HEK293 (cell line): ENCODE results near the gene SCN5A.

Experiments
- CTCF ChIA-PET: fragments of 350-600 bp; formaldehyde crosslinking; extraction: SDS; loops from one replicate; lab custom pipeline; 2021; ENCODE audit warnings: antibody characterized with exemption; lab: Yijun Ruan, JAX
- POLR2A ChIA-PET: fragments of 300-600 bp; formaldehyde crosslinking; extraction: SDS; loops from one replicate; lab custom pipeline; 2020; ENCODE audit warnings: antibody characterized with exemption, inconsistent platforms; lab: Yijun Ruan, JAX
- H3K27ac ChIP-seq: fragments of 200-500 bp; sonication (Bioruptor generic); 2 replicates; pipeline ENCODE4 v1.5.1; 2014; ENCODE audit warnings: low read depth, low read length, control low read depth, inconsistent platforms; ENCODE audit errors: extremely low read depth
- H3K36me3 ChIP-seq, 2 experiments: fragments of 200-500 bp in 1 of 2; sonication (Bioruptor generic) in 1 of 2; 1 replicate in 1 of 2; 2 replicates in 1 of 2; pipeline ENCODE4 v1.5.1; 2014 to 2017; ENCODE audit warnings: inconsistent platforms in 2 of 2, low read length in 2 of 2; ENCODE audit not compliant: control insufficient read depth in 2 of 2, insufficient read depth in 1 of 2
- H3K4me1 ChIP-seq: fragments of 200-500 bp; sonication (Bioruptor generic); 2 replicates; pipeline ENCODE4 v1.5.1; 2014; ENCODE audit warnings: mild to moderate bottlenecking, low read length, inconsistent platforms; ENCODE audit not compliant: control insufficient read depth, insufficient read depth
- H3K4me3 ChIP-seq: 2 replicates; pipeline ENCODE4 v1.5.1; 2011; ENCODE audit warnings: low read depth, mild to moderate bottlenecking, control low read depth, low read length, moderate library complexity
- H3K9me3 ChIP-seq: fragments of 200-500 bp; sonication (Bioruptor generic); 2 replicates; pipeline ENCODE4 v1.5.1; 2014; ENCODE audit warnings: low read depth, low read length, inconsistent platforms; ENCODE audit not compliant: control insufficient read depth, insufficient read depth
- KLF7 ChIP-seq: fragments of 450-650 bp; formaldehyde crosslinking; IDR thresholded peaks from 2 replicates; pipeline ENCODE4 v1.5.1; 2016; ENCODE audit warnings: missing biosample characterization, missing genetic modification characterization, borderline replicate concordance
- MYNN ChIP-seq: fragments of 450-650 bp; formaldehyde crosslinking; IDR thresholded peaks from 2 replicates; pipeline ENCODE4 v1.5.1; 2016; ENCODE audit warnings: missing biosample characterization, missing genetic modification characterization, borderline replicate concordance
- MZF1 ChIP-seq: fragments of 450-650 bp; formaldehyde crosslinking; IDR thresholded peaks from 2 replicates; pipeline ENCODE4 v1.5.1; 2017; ENCODE audit warnings: missing biosample characterization, missing genetic modification characterization, borderline replicate concordance
- PATZ1 ChIP-seq: fragments of 450-650 bp; formaldehyde crosslinking; IDR thresholded peaks from 2 replicates; pipeline ENCODE4 v1.5.1; 2016; ENCODE audit warnings: missing biosample characterization, missing genetic modification characterization
- PRDM1 ChIP-seq: fragments of 450-650 bp; formaldehyde crosslinking; IDR thresholded peaks from 2 replicates; pipeline ENCODE4; 2016; ENCODE audit warnings: missing biosample characterization, missing genetic modification characterization
- REPIN1 ChIP-seq: fragments of 450-650 bp; formaldehyde crosslinking; IDR thresholded peaks from 2 replicates; pipeline ENCODE4 v1.5.1; 2017; ENCODE audit warnings: missing biosample characterization, missing genetic modification characterization, low read depth
- SCRT1 ChIP-seq: fragments of 450-650 bp; formaldehyde crosslinking; IDR thresholded peaks from 2 replicates; pipeline ENCODE4 v1.5.1; 2016; ENCODE audit warnings: missing biosample characterization, missing genetic modification characterization, borderline replicate concordance
- SP3 ChIP-seq: fragments of 450-650 bp; formaldehyde crosslinking; IDR thresholded peaks from 2 replicates; pipeline ENCODE4 v1.5.1; 2016; ENCODE audit warnings: missing biosample characterization, missing genetic modification characterization
- ZBTB21 ChIP-seq: fragments of 450-650 bp; formaldehyde crosslinking; IDR thresholded peaks from 2 replicates; pipeline ENCODE4 v1.5.1; 2017; ENCODE audit warnings: missing biosample characterization, missing genetic modification characterization
- ZNF133 ChIP-seq: fragments of 450-650 bp; formaldehyde crosslinking; IDR thresholded peaks from 2 replicates; pipeline ENCODE4 v1.5.1; 2016; ENCODE audit warnings: missing biosample characterization, missing genetic modification characterization
- ZNF155 ChIP-seq: fragments of 450-650 bp; formaldehyde crosslinking; IDR thresholded peaks from 2 replicates; pipeline ENCODE4 v1.5.1; 2016; ENCODE audit warnings: missing biosample characterization, missing genetic modification characterization
- ZNF19 ChIP-seq: fragments of 450-650 bp; formaldehyde crosslinking; IDR thresholded peaks from 2 replicates; pipeline ENCODE4; 2016; ENCODE audit warnings: missing biosample characterization, missing genetic modification characterization, low read depth
- ZNF24 ChIP-seq: fragments of 450-650 bp; formaldehyde crosslinking; IDR thresholded peaks from 2 replicates; pipeline ENCODE4 v1.5.1; 2016; ENCODE audit warnings: missing biosample characterization, missing genetic modification characterization
- ZNF26 ChIP-seq: fragments of 450-650 bp; formaldehyde crosslinking; IDR thresholded peaks from 2 replicates; pipeline ENCODE4 v1.5.1; 2016; ENCODE audit warnings: missing biosample characterization, missing genetic modification characterization
- ZNF335 ChIP-seq: fragments of 450-650 bp; formaldehyde crosslinking; conservative IDR thresholded peaks from 2 replicates; pipeline ENCODE4 v1.5.1; 2016; ENCODE audit warnings: missing biosample characterization, missing genetic modification characterization
- ZNF350 ChIP-seq: fragments of 450-650 bp; formaldehyde crosslinking; IDR thresholded peaks from 2 replicates; pipeline ENCODE4 v1.5.0; 2017; ENCODE audit warnings: missing biosample characterization, mild to moderate bottlenecking, missing genetic modification characterization
- ZNF366 ChIP-seq: fragments of 450-650 bp; formaldehyde crosslinking; conservative IDR thresholded peaks from 2 replicates; pipeline ENCODE4 v1.5.1; 2016; ENCODE audit warnings: missing biosample characterization, missing genetic modification characterization
- ZNF416 ChIP-seq: fragments of 450-650 bp; formaldehyde crosslinking; IDR thresholded peaks from 2 replicates; pipeline ENCODE4 v1.5.1; 2016; ENCODE audit warnings: missing biosample characterization, missing genetic modification characterization
- ZNF423 ChIP-seq: fragments of 450-650 bp; formaldehyde crosslinking; IDR thresholded peaks from 2 replicates; pipeline ENCODE4 v1.5.1; 2016; ENCODE audit warnings: missing biosample characterization, missing genetic modification characterization
- ZNF48 ChIP-seq: fragments of 450-650 bp; formaldehyde crosslinking; IDR thresholded peaks from 2 replicates; pipeline ENCODE4 v1.5.1; 2016; ENCODE audit warnings: missing biosample characterization, missing genetic modification characterization
- ZNF514 ChIP-seq: fragments of 450-650 bp; formaldehyde crosslinking; IDR thresholded peaks from 2 replicates; pipeline ENCODE4 v1.5.1; 2016; ENCODE audit warnings: missing biosample characterization, missing genetic modification characterization
- ZNF843 ChIP-seq: fragments of 450-650 bp; formaldehyde crosslinking; IDR thresholded peaks from 2 replicates; pipeline ENCODE4 v1.5.1; 2016; ENCODE audit warnings: missing biosample characterization, missing genetic modification characterization

SCN5A gene

GRCh38 chr3:38608086-38608775, 41.3 kb downstream of the SCN5A start:
- ChIA-PET POLR2A (no interaction called here), CTCF (no interaction called here)
- no peaks in the 10 kb centered on the region for H3K4me1 ChIP-seq
- H3K4me3 ChIP-seq, result no peak overlapping the region
- H3K27ac ChIP-seq, result no peak overlapping the region
- no peak for TF ChIP-seq ZNF26
- no peak for TF ChIP-seq ZNF350 (tag by site-specific recombination)
- no peak for TF ChIP-seq ZNF514
- TF ChIP-seq ZBTB21 (tag by site-specific recombination), result no peak
- no peak for TF ChIP-seq MZF1 (tag by site-specific recombination)
- TF ChIP-seq PATZ1 (tag by site-specific recombination), result no peak
- TF ChIP-seq ZNF335 (tag by site-specific recombination), result no peak
- TF ChIP-seq ZNF48 (tag by site-specific recombination), result no peak
- no peak for TF ChIP-seq ZNF843 (tag by site-specific recombination)
- no peak for TF ChIP-seq ZNF155
- no peaks in the 10 kb centered on the region for H3K36me3 ChIP-seq
- no peaks in the 10 kb centered on the region for H3K9me3 ChIP-seq

- H3K36me3 ChIP-seq, result no peaks in the 10 kb centered on the region
- H3K4me1 ChIP-seq, result no peaks in the 10 kb centered on the region
- H3K4me3 ChIP-seq, result no peak overlapping the region
- no peaks in the 10 kb centered on the region for H3K9me3 ChIP-seq
- POLR2A ChIA-PET, result no interaction called here
- TF ChIP-seq ZNF416 (tag by site-specific recombination) (no peak), ZNF24 (tag by site-specific recombination) (no peak)
- TF ChIP-seq, all 188 proteins: peak for 0
- CTCF ChIA-PET, result interaction anchor here (0.6 to 1.5 kb wide), 2 partner anchors 86 to 586 kb away, joined by 3 to 4 read pairs; no protein-coding TSS in a partner anchor
- H3K27ac ChIP-seq, result no peak overlapping the region
Measured at GRCh38 chr3:38606561-38606960, 42.9 kb downstream of the SCN5A start.

- TF ChIP-seq PRDM1 (tag by site-specific recombination), result no peak
- TF ChIP-seq ZNF133 (tag by site-specific recombination), result no peak
- TF ChIP-seq MYNN (tag by site-specific recombination), result no peak
- TF ChIP-seq SP3 (tag by site-specific recombination), result no peak
- TF ChIP-seq ZNF423 (tag by site-specific recombination), result no peak
- TF ChIP-seq REPIN1 (tag by site-specific recombination), result no peak
- no peak for TF ChIP-seq ZNF514
- TF ChIP-seq ZBTB21 (tag by site-specific recombination), result no peak
- no peak for TF ChIP-seq KLF7 (tag by site-specific recombination)
- TF ChIP-seq SCRT1 (tag by site-specific recombination), result no peak
- TF ChIP-seq ZNF366, result no peak
- TF ChIP-seq ZNF19 (tag by site-specific recombination), result no peak
- ChIA-PET CTCF (interaction anchor here (0.6 to 1.5 kb wide), 2 partner anchors 85 to 585 kb away, joined by 3 to 4 read pairs; no protein-coding TSS in a partner anchor), POLR2A (no interaction called here)
Measured at GRCh38 chr3:38605981-38606380, 43.5 kb downstream of the SCN5A start.

More at GRCh38 chr3:38605981-38606380, 43.5 kb downstream of the SCN5A start:
- H3K27ac ChIP-seq, result no peak overlapping the region
- H3K4me1 ChIP-seq, result no peaks in the 10 kb centered on the region
- H3K36me3 ChIP-seq, result no peaks in the 10 kb centered on the region
- no peaks in the 10 kb centered on the region for H3K9me3 ChIP-seq
- no peak overlapping the region for H3K4me3 ChIP-seq
